HepG2 (cell line): ENCODE results near the gene USP7. TPM values are rescaled to one million over a fixed set of nuclear protein-coding genes. Genes with fewer than 3 reads are reported as not detected.

ENCODE experiments used
- ATF4 ChIP-seq, 2 experiments: fragments of 450-650 bp in 1 of 2; sonication (generic) in 1 of 2; formaldehyde crosslinking; IDR thresholded peaks; 2 replicates each; pipeline versions ENCODE4 v1.5.0 to v1.8.0; 2020 to 2022; ENCODE audit warnings: mild to moderate bottlenecking in 1 of 2, missing genetic modification reagents in 1 of 2
- DRAP1 ChIP-seq: IDR thresholded peaks from 2 replicates; pipeline ENCODE4 v1.6.1; 2016; ENCODE audit warnings: missing genetic modification reagents, missing compliant biosample characterization
- FOXM1 ChIP-seq: sonication (generic); formaldehyde crosslinking; IDR thresholded peaks from 2 replicates; pipeline ENCODE4 v1.5.0; 2020; ENCODE audit warnings: missing genetic modification reagents
- GLI4 ChIP-seq: sonication (generic); formaldehyde crosslinking; IDR thresholded peaks from 2 replicates; pipeline ENCODE4 v1.5.1; 2020; ENCODE audit warnings: missing genetic modification reagents, mild to moderate bottlenecking, moderate library complexity, borderline replicate concordance
- GMEB2 ChIP-seq: IDR thresholded peaks from 2 replicates; pipeline ENCODE4 v1.6.1; 2016; ENCODE audit warnings: missing biosample characterization, missing genetic modification reagents, low read depth
- GTF3A ChIP-seq: sonication (generic); formaldehyde crosslinking; conservative IDR thresholded peaks from 2 replicates; pipeline ENCODE4 v1.4.0; 2020; ENCODE audit warnings: mild to moderate bottlenecking, missing genetic modification reagents
- MATR3 ChIP-seq: sonication (generic); formaldehyde crosslinking; IDR thresholded peaks from 2 replicates; pipeline ENCODE4 v1.4.0; 2020; ENCODE audit warnings: missing genetic modification reagents
- MXD3 ChIP-seq: IDR thresholded peaks from 2 replicates; pipeline ENCODE4 v1.6.1; 2016; ENCODE audit warnings: mild to moderate bottlenecking, missing biosample characterization, missing genetic modification reagents
- NFKBIZ ChIP-seq: IDR thresholded peaks from 2 replicates; pipeline ENCODE4 v1.6.1; 2018; ENCODE audit warnings: missing genetic modification reagents, missing compliant biosample characterization
- PATZ1 ChIP-seq: sonication (generic); formaldehyde crosslinking; IDR thresholded peaks from 2 replicates; pipeline ENCODE4 v1.4.0; 2020; ENCODE audit warnings: missing genetic modification reagents
- PITX1 ChIP-seq: sonication (generic); formaldehyde crosslinking; IDR thresholded peaks from 2 replicates; pipeline ENCODE4 v1.5.1; 2020; ENCODE audit warnings: mild to moderate bottlenecking, missing genetic modification reagents
- POLR2A ChIP-seq, 2 experiments: IDR thresholded peaks; 2 replicates each; pipeline ENCODE4 v1.6.1; 2011; ENCODE audit warnings: low read depth in 2 of 2, low read length in 2 of 2, mild to moderate bottlenecking in 1 of 2, moderate library complexity in 1 of 2; ENCODE audit not compliant: insufficient read depth in 1 of 2
- RFXANK ChIP-seq: IDR thresholded peaks from 2 replicates; pipeline ENCODE4 v1.6.1; 2016
- TFAP4 ChIP-seq: sonication (generic); IDR thresholded peaks from 2 replicates; pipeline ENCODE4 v1.6.1; 2016; ENCODE audit warnings: low read depth, borderline replicate concordance
- TGIF2 ChIP-seq: IDR thresholded peaks from 2 replicates; pipeline ENCODE4 v1.6.1; 2016; ENCODE audit warnings: control low read depth, missing compliant biosample characterization
- ZNF18 ChIP-seq: sonication (generic); formaldehyde crosslinking; IDR thresholded peaks from 2 replicates; pipeline ENCODE4 v1.8.0; 2022; ENCODE audit warnings: mild to moderate bottlenecking, missing genetic modification reagents; ENCODE audit not compliant: insufficient replicate concordance
- ZNF260 ChIP-seq: sonication (generic); formaldehyde crosslinking; IDR thresholded peaks from 2 replicates; pipeline ENCODE4 v1.4.0; 2020; ENCODE audit warnings: missing genetic modification reagents, low read depth, mild to moderate bottlenecking, borderline replicate concordance
- ZNF552 ChIP-seq: sonication (generic); formaldehyde crosslinking; IDR thresholded peaks from 2 replicates; pipeline ENCODE4 v1.9.0; 2022; ENCODE audit warnings: missing genetic modification reagents, mild to moderate bottlenecking, borderline replicate concordance
- polyA plus RNA-seq, 8 experiments: library from polyadenylated mRNA; depleted of rRNA in 3 of 8; stranded (reverse) in 7 of 8; unstranded in 1 of 8; fragments of >200 nt; fragmentation: Illumina TruSeq in 4 of 8; extraction: Trizol in 4 of 8; gene quantifications; 2 replicates each; pipeline versions ENCODE4 v1.2.1 to v1.2.3, GENCODE V29; 2011 to 2016; ENCODE audit warnings: low read depth in 4 of 8, missing spikeins in 1 of 8, mixed read lengths in 1 of 8; ENCODE audit not compliant: insufficient read depth in 1 of 8
- total RNA-seq, 5 experiments: library from RNA; depleted of rRNA; stranded (reverse); fragments of >200 nt; fragmentation: Illumina TruSeq; extraction: Trizol; gene quantifications; 2 replicates each; pipeline ENCODE4 v1.2.3, GENCODE V29; 2016; ENCODE audit warnings: low read depth in 1 of 5
- TF ChIP-seq, protein P1 (sequence below): sonication (generic); formaldehyde crosslinking; IDR thresholded peaks from 2 replicates; pipeline ENCODE4 v1.8.1; 2023; ENCODE audit warnings: mild to moderate bottlenecking, missing genetic modification reagents

USP7 gene
- total and polyA plus RNA-seq, 2 of the 13 experiments (the other 11 are each of a cell fraction or from before 2014, with no cell fraction given): 52.5 to 173 TPM

GRCh38 chr16:8868416-8869211 is 95.1 kb downstream of the USP7 start, which contains the start of gene CARHSP1 (continued):
- TF ChIP-seq GMEB2 (CRISPR knock-in tag) (no peak), GLI4 (CRISPR knock-in tag) (no peak), ZNF260 (CRISPR knock-in tag) (no peak), MXD3 (peak; percentile 56; the same call in 1 of the 2 replicates), ATF4 (CRISPR knock-in tag; IDR thresholded peaks at IDR 0.05) (no peak; a peak in 1 of 4 replicates), ZNF552 (CRISPR knock-in tag) (no peak), TGIF2 (CRISPR knock-in tag) (peak; percentile 74), PATZ1 (CRISPR knock-in tag) (peak; percentile 32; the same call in 1 of the 2 replicates), MATR3 (CRISPR knock-in tag) (no peak), NFKBIZ (CRISPR knock-in tag) (0 out of 2 replicates have a peak, but pooled peaks have one; percentile 28), DRAP1 (CRISPR knock-in tag) (peak; percentile 74; the same call in 1 of the 2 replicates), POLR2A (IDR thresholded peaks at IDR 0.05; ENCODE audit: insufficient read depth in 1 of 2, low read depth in 2 of 2, low read length in 2 of 2) (peak in 1 of 2 experiments; percentile 88; a peak in 2 of 4 replicates), ZNF18 (CRISPR knock-in tag) (peak; percentile 25), RFXANK (CRISPR knock-in tag) (no peak), GTF3A (CRISPR knock-in tag) (no peak; the same call in 1 of the 2 replicates), TFAP4 (peak; percentile 66; the same call in 1 of the 2 replicates), PITX1 (CRISPR knock-in tag) (peak; percentile 69), FOXM1 (CRISPR knock-in tag) (no peak)
- TF ChIP-seq, protein P1, sequence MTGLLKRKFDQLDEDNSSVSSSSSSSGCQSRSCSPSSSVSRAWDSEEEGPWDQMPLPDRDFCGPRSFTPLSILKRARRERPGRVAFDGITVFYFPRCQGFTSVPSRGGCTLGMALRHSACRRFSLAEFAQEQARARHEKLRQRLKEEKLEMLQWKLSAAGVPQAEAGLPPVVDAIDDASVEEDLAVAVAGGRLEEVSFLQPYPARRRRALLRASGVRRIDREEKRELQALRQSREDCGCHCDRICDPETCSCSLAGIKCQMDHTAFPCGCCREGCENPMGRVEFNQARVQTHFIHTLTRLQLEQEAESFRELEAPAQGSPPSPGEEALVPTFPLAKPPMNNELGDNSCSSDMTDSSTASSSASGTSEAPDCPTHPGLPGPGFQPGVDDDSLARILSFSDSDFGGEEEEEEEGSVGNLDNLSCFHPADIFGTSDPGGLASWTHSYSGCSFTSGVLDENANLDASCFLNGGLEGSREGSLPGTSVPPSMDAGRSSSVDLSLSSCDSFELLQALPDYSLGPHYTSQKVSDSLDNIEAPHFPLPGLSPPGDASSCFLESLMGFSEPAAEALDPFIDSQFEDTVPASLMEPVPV (CRISPR knock-in tag): peak; percentile 79; the same call in 1 of the 2 replicates
